HL-60 (cell line): ENCODE results near the gene UNC45A.

Experiments used
- DNase-seq, 2 experiments: peaks; one replicate each; pipeline ENCODE4 v3.0.0-alpha.2; 2010 to 2020; ENCODE audit warnings: low read depth in 1 of 2, low spot score in 1 of 2
- H3K27ac ChIP-seq: fragments of 250-450 bp; sonication (Bioruptor Pico); replicated peaks from 2 replicates; pipeline ENCODE4 v1.5.1; 2020; ENCODE audit warnings: mild to moderate bottlenecking, moderate library complexity
- H3K27me3 ChIP-seq: fragments of 250-450 bp; sonication (Bioruptor Pico); 2 replicates; pipeline ENCODE4 v1.5.1; 2021; ENCODE audit warnings: mild to moderate bottlenecking, moderate library complexity; ENCODE audit not compliant: insufficient read depth, poor library complexity, severe bottlenecking
- H3K4me3 ChIP-seq: replicated peaks from 2 replicates; pipeline ENCODE4 v1.5.1; 2011; ENCODE audit warnings: mild to moderate bottlenecking, control low read depth, low read length; ENCODE audit not compliant: insufficient read depth
- CTCF ChIP-seq: IDR thresholded peaks from one replicate; pipeline ENCODE4 v1.5.1; 2011; ENCODE audit warnings: low read length, control low read depth, inconsistent platforms; ENCODE audit not compliant: insufficient read depth
- GABPA ChIP-seq: IDR thresholded peaks from 2 replicates; pipeline ENCODE4 v1.6.1; 2012; ENCODE audit warnings: low read depth
- POLR2AphosphoS5 ChIP-seq: IDR thresholded peaks from 2 replicates; pipeline ENCODE4 v1.6.1; 2012; ENCODE audit warnings: low read depth
- REST ChIP-seq: IDR thresholded peaks from 2 replicates; pipeline ENCODE4 v1.6.1; 2012; ENCODE audit warnings: low read depth; ENCODE audit not compliant: insufficient replicate concordance
- SPI1 ChIP-seq: IDR thresholded peaks from 2 replicates; pipeline ENCODE4 v1.6.1; 2012; ENCODE audit warnings: low read depth, mild to moderate bottlenecking, borderline replicate concordance

Gene UNC45A

GRCh38 chr15:90905306-90906180, 29.5 kb upstream of the UNC45A start:
- Histone ChIP-seq H3K27ac (no peak overlapping the region), H3K4me3 (no peak overlapping the region), H3K27me3 (no peaks in the 10 kb centered on the region)
- no peak for DNase-seq
- no peak for TF ChIP-seq POLR2AphosphoS5
- TF ChIP-seq REST: no peak
- TF ChIP-seq GABPA: no peak
- TF ChIP-seq CTCF: no peak
- TF ChIP-seq SPI1: no peak

DNA sequence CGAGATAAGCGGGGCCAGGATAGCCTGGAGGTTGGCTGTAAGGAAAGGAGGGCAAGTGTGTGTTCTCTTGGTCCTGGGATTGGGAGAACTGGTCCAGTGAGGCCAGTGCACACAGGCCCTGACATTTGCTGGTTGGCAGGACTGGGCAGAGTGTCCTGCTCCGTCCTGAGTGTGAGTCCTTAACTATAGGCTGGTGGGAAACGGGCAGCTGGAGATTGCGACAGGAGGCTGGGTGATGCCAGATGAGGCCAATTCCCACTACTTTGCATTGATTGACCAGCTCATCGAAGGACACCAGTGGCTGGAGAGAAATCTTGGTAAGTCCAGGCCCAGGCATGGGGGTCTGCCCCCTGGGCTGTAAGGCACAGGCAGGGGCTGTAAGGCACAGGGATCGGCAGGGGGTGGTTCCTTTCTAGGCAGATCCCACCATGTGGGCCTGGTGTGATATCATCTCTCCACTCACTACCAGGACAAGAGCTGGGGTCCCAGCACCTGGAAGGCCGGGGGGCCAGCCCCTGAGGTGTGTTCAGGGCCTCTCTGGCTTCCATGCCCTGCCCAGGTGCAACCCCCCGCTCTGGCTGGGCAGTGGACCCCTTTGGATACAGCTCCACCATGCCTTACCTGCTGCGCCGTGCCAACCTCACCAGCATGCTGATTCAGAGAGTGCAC, 28.8 kb upstream of the UNC45A start:
- H3K27me3 ChIP-seq: no peaks in the 10 kb centered on the region
- H3K4me3 ChIP-seq: no peak overlapping the region
- no peak for TF ChIP-seq POLR2AphosphoS5
- no peak for TF ChIP-seq SPI1
- TF ChIP-seq CTCF: no peak
- TF ChIP-seq GABPA: no peak
- TF ChIP-seq REST: no peak
- H3K27ac ChIP-seq: no peak overlapping the region
- no peak for DNase-seq

GRCh38 chr15:90907051-90907660, 27.9 kb upstream of the UNC45A start:
- no peak for TF ChIP-seq REST
- no peak for TF ChIP-seq POLR2AphosphoS5
- TF ChIP-seq SPI1: no peak
- no peak for TF ChIP-seq CTCF
- TF ChIP-seq GABPA: no peak
- DNase-seq: no peak
- no peak overlapping the region for H3K27ac ChIP-seq
- no peaks in the 10 kb centered on the region for H3K27me3 ChIP-seq
- no peak overlapping the region for H3K4me3 ChIP-seq
